Measurements from ENCODE around the gene ATP2B2.

GRCh38 chr3:10529809-10530208, 24.4 kb upstream of the ATP2B2 start:
- no peak for TF ChIP-seq EP300 (IDR thresholded peaks at IDR 0.05)
- TF ChIP-seq POLR2A (IDR thresholded peaks at IDR 0.05): no peak
